SJSA1 (cell line): ENCODE results near the gene TDRKH. TPM values are rescaled to one million over a fixed set of nuclear protein-coding genes. Genes with fewer than 3 reads are reported as not detected.

Source experiments
- DNase-seq, 2 experiments: peaks; one replicate each; pipeline ENCODE4 v3.0.0-alpha.2; 2015 to 2020; ENCODE audit warnings: low spot score in 2 of 2, low read depth in 1 of 2
- H3K27ac ChIP-seq: fragments of 250-450 bp; sonication (Bioruptor Pico); 2 replicates; pipeline ENCODE4 v1.5.1; 2020; ENCODE audit warnings: mild to moderate bottlenecking, moderate library complexity
- H3K27me3 ChIP-seq: fragments of 250-450 bp; sonication (Bioruptor Pico); replicated peaks from 2 replicates; pipeline ENCODE4 v1.5.1; 2020; ENCODE audit warnings: mild to moderate bottlenecking, moderate library complexity
- H3K36me3 ChIP-seq: fragments of 250-450 bp; sonication (Bioruptor Pico); 2 replicates; pipeline ENCODE4 v1.5.1; 2020; ENCODE audit warnings: mild to moderate bottlenecking
- H3K4me1 ChIP-seq: fragments of 250-450 bp; sonication (Bioruptor Pico); replicated peaks from 2 replicates; pipeline ENCODE4 v1.6.1; 2021; ENCODE audit warnings: mild to moderate bottlenecking
- H3K4me3 ChIP-seq: fragments of 250-450 bp; sonication (Bioruptor Pico); 2 replicates; pipeline ENCODE4 v1.5.1; 2020; ENCODE audit warnings: mild to moderate bottlenecking
- H3K9me3 ChIP-seq: fragments of 250-450 bp; sonication (Bioruptor Pico); replicated peaks from 2 replicates; pipeline ENCODE4 v1.5.1; 2020; ENCODE audit warnings: mild to moderate bottlenecking
- total RNA-seq: library from RNA; depleted of rRNA; stranded (reverse); fragments of >200 nt; shearing (Covaris generic); gene quantifications from 2 replicates; pipeline ENCODE4 v1.2.3, GENCODE V29; 2014; rRNA removed

Gene TDRKH, protein sequence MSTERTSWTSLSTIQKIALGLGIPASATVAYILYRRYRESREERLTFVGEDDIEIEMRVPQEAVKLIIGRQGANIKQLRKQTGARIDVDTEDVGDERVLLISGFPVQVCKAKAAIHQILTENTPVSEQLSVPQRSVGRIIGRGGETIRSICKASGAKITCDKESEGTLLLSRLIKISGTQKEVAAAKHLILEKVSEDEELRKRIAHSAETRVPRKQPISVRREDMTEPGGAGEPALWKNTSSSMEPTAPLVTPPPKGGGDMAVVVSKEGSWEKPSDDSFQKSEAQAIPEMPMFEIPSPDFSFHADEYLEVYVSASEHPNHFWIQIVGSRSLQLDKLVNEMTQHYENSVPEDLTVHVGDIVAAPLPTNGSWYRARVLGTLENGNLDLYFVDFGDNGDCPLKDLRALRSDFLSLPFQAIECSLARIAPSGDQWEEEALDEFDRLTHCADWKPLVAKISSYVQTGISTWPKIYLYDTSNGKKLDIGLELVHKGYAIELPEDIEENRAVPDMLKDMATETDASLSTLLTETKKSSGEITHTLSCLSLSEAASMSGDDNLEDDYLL
- total RNA-seq, result 0.94 and 4.0 TPM in 2 replicates

DNA sequence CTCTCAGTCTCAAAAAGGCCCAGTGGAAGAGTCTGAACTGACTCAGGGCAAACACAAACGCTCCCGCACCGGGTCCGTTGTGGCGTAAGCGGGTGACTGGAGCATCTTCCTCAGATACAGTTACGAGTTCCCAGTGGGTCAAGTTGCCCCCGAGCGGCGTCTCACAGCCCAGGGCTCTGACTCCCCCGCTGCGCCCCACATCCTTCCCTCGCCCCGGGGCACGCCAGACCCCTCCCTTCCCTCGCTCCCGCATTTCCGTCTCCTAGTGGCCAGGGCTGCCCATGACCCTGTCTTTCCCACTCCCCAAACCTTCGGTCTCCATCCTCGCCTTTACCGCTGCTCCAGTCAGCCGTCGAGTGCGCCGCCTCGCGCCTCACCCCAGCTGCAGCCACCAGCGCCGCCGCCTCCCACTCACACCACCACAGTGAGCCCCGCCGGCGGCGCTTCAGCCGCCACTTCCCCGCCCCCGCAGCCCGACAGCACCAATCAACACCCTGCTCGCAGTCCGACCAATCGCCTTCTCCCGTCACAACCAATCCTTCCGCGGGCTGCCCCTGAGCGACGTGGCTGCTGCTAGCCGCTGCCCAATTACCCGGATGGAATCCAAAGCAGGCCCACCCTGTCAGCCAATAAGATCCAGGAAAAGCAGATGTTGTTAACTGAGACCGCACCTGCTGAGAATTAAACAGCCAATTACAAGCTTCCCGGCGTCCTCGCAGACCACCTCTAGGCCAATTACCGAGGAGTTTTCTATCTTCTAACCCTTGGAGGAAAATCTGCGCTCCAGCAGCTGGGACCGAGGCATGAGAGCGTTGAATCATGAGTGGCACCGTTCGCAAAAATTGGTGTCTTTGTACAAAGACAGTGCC is at the start of gene TDRKH:
TSS of gene TDRKH (minus strand) at position 430 of the 869 bp plus-strand sequence. CDS start 7,478 bp downstream, outside the sequence.
- Histone ChIP-seq H3K27me3 (peaks cover 8% of the 10 kb centered on the region), H3K27ac (no peak within 1 kb of the TSS), H3K9me3 (no peaks in the 10 kb centered on the region), H3K4me1 (peaks cover 8% of the 10 kb centered on the region; the same call in 1 of the 2 replicates), H3K36me3 (no peaks in the 10 kb centered on the region), H3K4me3 (peak within 1 kb of the TSS; percentile 40)
- peak; percentile 94 to 99 for DNase-seq

DNA sequence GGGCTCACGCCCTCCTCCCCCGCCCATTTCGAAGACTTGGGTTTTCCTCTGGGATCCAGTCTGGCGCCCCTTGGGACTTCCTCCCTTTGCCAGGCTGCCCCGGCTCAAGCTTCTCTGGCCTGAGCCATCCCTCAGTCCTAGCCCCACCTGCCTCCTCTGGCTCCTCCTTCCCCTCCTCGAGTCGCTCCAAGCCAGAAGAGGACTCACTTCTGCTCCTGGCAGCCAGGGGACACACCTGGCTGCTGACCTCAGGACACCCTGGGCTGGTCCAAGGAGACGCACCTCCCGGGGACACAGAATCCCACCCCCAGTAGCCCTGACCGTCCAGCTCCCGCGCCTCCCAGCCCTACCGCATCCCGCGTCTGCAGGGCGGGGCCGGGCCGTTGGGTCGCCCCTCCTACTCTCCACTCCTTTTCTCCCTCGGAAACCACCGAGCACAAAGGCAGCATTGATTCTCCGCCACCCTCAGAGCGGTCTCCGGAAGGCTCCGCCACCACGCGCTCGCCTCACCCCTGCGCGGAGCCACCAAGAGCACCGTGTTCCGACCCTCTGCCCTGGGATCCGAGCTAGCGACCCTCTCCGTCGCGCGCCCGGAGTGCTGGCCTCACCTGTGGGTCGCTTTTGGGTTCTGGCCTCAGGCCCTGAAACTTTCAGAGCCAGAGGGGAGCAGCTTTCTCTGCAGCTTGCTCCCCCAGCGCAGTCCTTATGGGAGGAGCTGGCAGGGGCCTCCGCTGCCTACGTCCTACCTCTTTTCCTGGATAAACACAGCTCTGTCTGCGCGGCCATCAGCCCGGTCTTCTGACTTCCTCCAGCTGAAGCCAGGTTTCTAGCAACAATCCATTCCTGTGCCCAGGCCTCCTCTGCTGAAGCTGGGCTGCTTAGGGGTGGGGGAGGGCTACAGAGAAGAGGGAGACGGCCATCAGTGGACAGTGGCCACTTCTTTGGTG is 49.4 kb upstream of the TDRKH start, which contains the start of gene C2CD4D:
TSS of gene C2CD4D (minus strand) at position 364 of the 947 bp plus-strand sequence. CDS start 831 bp downstream, outside the sequence.
- Histone ChIP-seq H3K9me3 (no peaks in the 10 kb centered on the region), H3K36me3 (no peaks in the 10 kb centered on the region), H3K4me3 (peak within 1 kb of the TSS; percentile 37), H3K27ac (peak within 1 kb of the TSS; percentile 57), H3K4me1 (peaks cover 27% of the 10 kb centered on the region), H3K27me3 (no peaks in the 10 kb centered on the region)
- peak; percentile 51 to 67 for DNase-seq

DNA sequence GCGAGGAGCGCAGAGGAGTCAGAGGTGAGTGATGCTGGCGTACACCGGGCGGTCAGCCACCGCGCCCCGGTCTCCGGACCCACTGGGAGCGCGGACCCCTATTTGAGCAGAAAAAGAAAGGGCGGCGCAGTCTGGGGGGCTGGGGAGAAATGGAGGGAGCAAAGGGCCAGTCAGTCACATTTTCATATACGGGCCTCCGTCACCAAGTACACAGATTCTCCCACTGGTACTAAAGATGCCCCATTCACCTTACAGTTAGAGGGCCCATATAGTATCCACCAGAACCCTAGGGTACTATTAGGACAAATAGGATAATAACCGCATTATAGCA is 48.7 kb upstream of the TDRKH start:
- no peak overlapping the region for H3K4me3 ChIP-seq
- no peak overlapping the region for H3K27ac ChIP-seq
- peaks cover 27% of the 10 kb centered on the region for H3K4me1 ChIP-seq
- no peaks in the 10 kb centered on the region for H3K9me3 ChIP-seq
- no peaks in the 10 kb centered on the region for H3K27me3 ChIP-seq
- DNase-seq, result no peak
- no peaks in the 10 kb centered on the region for H3K36me3 ChIP-seq

DNA sequence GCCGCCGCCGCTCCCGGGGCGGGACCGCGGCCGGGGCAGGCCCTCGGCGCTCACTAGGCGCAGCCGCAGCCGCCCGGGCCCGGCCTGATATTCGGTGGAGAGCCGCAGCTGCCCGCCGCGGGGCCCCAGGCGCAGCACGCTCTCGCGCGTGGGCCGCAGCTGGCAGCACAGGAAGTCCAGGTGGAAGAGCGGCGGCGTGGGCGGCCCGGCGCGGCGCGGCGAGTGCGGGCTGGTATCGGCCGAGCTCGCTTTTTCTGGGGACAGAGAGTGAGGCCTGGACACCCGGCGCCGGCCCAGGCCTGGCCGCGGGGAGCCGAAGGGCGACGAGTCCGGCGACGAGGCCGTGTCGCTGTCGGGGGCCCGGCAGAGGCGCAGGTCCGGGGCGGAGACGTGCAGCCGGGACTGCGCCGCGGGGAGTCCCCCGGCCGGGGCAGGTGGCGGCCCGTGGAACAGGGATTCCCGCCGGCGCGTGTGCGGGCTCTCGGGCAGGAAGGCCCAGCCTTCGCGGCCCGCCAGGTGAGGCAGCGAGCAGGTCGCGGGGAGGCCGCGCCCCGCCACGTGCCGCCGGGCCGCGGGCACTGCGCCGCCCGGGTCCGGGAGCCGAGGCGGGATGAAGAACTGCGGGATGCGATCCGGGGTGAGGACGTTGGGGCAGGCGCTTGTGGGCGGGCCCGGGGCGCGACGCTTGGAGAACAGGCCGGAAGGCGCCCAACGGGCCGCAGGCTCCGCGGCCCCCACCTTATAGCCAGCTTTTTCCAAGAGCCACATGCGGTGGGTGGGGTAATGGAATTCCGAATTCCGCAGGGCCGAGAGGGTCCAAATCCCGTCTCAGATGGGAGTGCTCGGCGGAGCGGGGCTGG is 48.2 kb upstream of the TDRKH start:
- Histone ChIP-seq H3K27ac (no peak overlapping the region), H3K4me1 (peaks cover 27% of the 10 kb centered on the region), H3K36me3 (no peaks in the 10 kb centered on the region), H3K27me3 (no peaks in the 10 kb centered on the region), H3K4me3 (no peak overlapping the region), H3K9me3 (no peaks in the 10 kb centered on the region)
- no peak for DNase-seq

DNA sequence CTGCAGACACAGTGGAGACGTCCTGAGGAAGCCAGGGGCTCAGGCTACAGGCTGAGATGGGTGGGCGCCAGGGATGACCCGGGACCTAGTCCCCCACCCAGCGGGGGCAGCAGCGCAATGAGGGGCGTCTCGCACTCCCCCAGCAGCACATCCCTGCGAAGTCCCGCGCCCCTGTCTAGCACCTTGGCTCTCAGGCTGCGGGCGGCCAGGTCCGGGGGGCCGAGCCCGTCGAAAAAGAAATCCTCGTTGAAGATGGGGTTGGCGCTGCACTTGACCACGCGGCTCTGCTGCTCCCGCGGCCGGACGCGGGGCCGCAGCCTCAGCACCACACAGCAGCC is 47.6 kb upstream of the TDRKH start:
- no peak overlapping the region for H3K27ac ChIP-seq
- H3K27me3 ChIP-seq, result no peaks in the 10 kb centered on the region
- no peaks in the 10 kb centered on the region for H3K9me3 ChIP-seq
- peaks cover 27% of the 10 kb centered on the region for H3K4me1 ChIP-seq
- H3K4me3 ChIP-seq, result no peak overlapping the region
- no peak for DNase-seq
- H3K36me3 ChIP-seq, result no peaks in the 10 kb centered on the region

DNA sequence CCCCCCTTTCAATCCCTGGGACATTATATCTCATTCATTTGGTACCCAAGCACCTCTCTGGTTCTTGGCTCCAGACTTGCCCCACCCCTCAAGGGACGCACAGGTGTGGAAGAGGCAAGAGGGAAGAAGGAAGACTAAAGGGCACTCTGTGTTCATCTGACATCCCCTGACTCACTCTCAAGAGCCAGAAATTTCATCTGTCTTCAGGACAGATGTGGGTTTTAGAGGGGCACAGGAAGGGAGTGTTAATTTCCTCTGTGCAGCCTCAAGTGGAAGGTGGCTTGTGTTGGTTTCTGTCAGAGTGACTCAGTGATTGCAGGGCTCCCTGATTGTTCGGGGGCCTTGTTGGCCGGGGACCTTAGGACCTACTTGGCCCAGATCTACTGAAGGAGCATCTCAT is 46.9 kb upstream of the TDRKH start:
- H3K4me3 ChIP-seq, result no peak overlapping the region
- H3K4me1 ChIP-seq, result peaks cover 27% of the 10 kb centered on the region
- no peaks in the 10 kb centered on the region for H3K36me3 ChIP-seq
- H3K27me3 ChIP-seq, result no peaks in the 10 kb centered on the region
- no peaks in the 10 kb centered on the region for H3K9me3 ChIP-seq
- no peak for DNase-seq
- no peak overlapping the region for H3K27ac ChIP-seq

DNA sequence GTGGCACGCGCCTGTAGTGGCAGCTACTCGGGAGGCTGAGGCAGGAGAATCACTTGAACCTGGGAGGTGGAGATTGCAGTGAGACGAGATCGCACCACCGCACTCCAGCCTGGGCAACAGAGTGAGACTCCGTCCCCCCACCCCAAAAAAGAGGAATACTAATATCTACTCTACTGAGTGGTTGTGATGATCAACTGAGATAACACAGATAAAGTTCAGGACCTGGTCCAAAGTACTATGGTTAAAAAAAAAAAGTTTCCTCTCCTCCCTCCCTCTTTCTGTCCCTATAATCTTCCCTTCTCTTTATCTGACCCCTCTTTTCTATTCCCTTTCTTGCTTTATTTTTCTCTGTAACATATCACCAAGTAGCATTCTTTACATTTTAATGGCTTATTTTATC is 45.3 kb upstream of the TDRKH start:
- Histone ChIP-seq H3K4me1 (peaks cover 14% of the 10 kb centered on the region), H3K9me3 (no peaks in the 10 kb centered on the region), H3K27ac (no peak overlapping the region), H3K27me3 (no peaks in the 10 kb centered on the region), H3K36me3 (no peaks in the 10 kb centered on the region), H3K4me3 (no peak overlapping the region)
- DNase-seq, result no peak

DNA sequence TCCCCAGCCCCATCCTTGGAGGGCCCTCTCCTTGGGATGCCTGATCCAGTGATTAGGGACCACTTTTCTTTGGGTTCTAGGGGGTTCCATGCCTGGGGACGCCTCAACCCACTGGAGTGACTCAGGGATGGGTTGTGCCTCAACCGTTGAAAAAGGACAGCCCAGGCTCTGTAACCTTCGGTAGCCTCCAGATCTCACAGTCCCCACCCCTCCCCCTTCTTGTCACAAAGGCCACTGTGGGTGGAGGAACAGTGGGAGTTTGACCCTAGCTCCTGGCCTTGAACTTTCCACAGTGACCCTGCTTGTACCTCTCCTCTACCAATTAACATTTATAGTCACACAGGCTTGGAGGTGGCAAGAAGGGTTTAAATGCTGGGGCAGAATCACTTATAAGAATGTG is 43.9 kb upstream of the TDRKH start:
- no peaks in the 10 kb centered on the region for H3K9me3 ChIP-seq
- no peaks in the 10 kb centered on the region for H3K27me3 ChIP-seq

DNA sequence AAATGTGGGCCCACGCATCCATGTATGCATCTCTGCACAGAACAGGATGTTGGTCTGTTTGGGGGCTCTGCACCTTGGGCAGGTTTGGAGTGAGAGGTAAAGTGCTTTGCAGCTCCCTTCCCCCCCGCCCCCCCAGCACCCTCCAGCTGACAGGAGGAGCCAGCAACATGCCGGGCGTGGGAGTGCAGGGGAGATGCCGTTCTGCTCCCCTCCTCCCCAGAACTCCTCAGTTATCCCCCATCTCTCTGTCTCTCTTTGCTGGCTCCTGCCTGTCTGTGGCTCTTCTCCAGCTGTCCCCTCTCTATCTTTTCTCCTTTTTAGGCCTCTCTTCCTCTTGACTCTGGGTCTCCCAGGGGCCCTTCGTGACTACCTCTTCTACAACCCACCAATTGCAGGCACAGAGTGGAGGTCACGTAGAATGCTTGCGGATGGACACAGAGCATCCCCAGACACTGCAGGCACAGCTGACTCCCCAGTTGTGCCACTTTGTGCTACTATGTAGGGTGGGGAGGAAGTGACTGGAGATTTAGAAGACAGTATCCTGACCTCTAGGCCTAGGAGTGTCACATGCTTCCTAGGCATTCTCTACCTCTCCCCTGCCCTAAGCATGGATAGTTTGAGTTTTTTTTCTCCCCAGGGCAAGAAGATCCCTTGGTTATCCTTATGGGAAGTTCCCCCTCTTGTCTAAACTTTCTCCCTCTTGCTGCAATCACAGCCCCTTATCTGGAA is 43.0 kb upstream of the TDRKH start:
- no peak overlapping the region for H3K4me3 ChIP-seq
- H3K27me3 ChIP-seq, result no peaks in the 10 kb centered on the region

More for the DNA sequence above, 43.9 kb upstream of the TDRKH start:
- H3K36me3 ChIP-seq, result no peaks in the 10 kb centered on the region
- no peak overlapping the region for H3K27ac ChIP-seq
- no peak overlapping the region for H3K4me3 ChIP-seq
- H3K4me1 ChIP-seq, result peaks cover under 1% of the 10 kb centered on the region
- no peak for DNase-seq

DNA sequence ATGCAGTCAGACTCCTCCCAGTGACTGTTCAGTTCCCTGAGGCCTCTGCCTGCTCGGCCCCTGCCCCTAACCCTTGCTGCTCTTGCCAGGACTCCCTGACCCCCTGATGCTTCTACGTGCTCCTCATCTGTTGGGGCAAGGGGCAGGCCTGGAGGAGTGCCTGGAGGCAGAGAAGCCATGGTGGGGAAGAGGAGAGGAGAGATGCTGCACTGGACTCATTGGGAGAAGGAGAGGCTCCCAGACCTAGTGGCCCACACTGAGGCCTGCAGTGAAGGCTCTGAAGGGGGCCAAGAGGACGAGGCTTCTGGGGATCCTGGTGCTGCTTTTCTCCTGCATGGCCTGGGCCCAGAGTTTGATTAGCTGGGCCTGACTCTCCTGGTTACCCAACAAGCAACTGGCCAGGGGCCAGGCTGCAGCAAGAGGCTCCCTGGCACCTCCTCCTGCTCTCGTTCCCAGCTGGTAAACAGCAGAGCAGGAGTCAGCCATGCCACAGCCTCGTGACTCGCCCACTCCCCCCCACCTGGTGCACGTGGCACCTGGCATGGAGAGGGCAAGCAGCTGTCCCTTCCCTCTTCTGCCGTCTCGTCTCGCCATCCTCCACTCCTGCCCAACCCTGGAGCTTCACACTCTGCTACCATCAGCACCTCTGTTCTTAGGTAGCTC is 42.1 kb upstream of the TDRKH start:
- H3K27me3 ChIP-seq, result no peaks in the 10 kb centered on the region
- H3K4me1 ChIP-seq, result no peaks in the 10 kb centered on the region
- no peak overlapping the region for H3K27ac ChIP-seq
- DNase-seq, result no peak
- H3K36me3 ChIP-seq, result no peaks in the 10 kb centered on the region
- H3K4me3 ChIP-seq, result no peak overlapping the region
- no peaks in the 10 kb centered on the region for H3K9me3 ChIP-seq

More for the DNA sequence above, 43.0 kb upstream of the TDRKH start:
- no peaks in the 10 kb centered on the region for H3K36me3 ChIP-seq
- no peaks in the 10 kb centered on the region for H3K9me3 ChIP-seq
- no peak overlapping the region for H3K27ac ChIP-seq
- DNase-seq, result no peak
- no peaks in the 10 kb centered on the region for H3K4me1 ChIP-seq

DNA sequence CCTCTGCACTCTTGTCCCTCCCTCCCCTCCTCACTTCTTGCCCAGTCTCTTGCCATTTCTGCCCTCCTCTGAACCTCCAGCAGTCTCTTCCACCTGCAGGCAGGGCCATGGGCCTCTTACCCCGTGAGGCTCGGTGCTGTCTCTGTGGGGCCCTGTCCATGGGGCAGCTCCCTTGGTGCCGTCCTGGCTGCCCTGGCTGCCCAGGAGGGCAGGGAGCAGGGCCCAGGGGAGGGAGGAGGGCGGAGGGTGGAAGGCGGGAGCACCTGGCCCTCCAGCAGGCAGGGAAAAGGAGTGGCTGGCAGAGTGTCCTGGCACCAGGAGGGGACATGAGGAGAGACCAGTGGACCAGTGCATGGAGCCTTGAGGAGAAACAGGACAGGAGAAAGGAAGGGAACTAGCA is 41.3 kb upstream of the TDRKH start, which contains the start of gene RORC:
TSS of gene RORC (minus strand) at position 198 of the 400 bp plus-strand sequence. CDS start at position 160, 38 bp downstream.
- H3K4me1 ChIP-seq, result no peaks in the 10 kb centered on the region
- DNase-seq, result no peak
- H3K36me3 ChIP-seq, result no peaks in the 10 kb centered on the region
- no peaks in the 10 kb centered on the region for H3K27me3 ChIP-seq
- H3K9me3 ChIP-seq, result no peaks in the 10 kb centered on the region
- H3K4me3 ChIP-seq, result no peak within 1 kb of the TSS
- H3K27ac ChIP-seq, result no peak within 1 kb of the TSS
